C4-2B (cell line): ENCODE results near the gene ASXL2.

Source experiments
- ZFX ChIP-seq: fragments of 450-650 bp; IDR thresholded peaks from 2 replicates; pipeline ENCODE4 v1.6.1; 2017
- TF ChIP-seq, protein P1 (sequence below): fragments of 450-650 bp; conservative IDR thresholded peaks from 2 replicates; pipeline ENCODE4 v1.5.1; 2017; ENCODE audit warnings: mild to moderate bottlenecking

DNA sequence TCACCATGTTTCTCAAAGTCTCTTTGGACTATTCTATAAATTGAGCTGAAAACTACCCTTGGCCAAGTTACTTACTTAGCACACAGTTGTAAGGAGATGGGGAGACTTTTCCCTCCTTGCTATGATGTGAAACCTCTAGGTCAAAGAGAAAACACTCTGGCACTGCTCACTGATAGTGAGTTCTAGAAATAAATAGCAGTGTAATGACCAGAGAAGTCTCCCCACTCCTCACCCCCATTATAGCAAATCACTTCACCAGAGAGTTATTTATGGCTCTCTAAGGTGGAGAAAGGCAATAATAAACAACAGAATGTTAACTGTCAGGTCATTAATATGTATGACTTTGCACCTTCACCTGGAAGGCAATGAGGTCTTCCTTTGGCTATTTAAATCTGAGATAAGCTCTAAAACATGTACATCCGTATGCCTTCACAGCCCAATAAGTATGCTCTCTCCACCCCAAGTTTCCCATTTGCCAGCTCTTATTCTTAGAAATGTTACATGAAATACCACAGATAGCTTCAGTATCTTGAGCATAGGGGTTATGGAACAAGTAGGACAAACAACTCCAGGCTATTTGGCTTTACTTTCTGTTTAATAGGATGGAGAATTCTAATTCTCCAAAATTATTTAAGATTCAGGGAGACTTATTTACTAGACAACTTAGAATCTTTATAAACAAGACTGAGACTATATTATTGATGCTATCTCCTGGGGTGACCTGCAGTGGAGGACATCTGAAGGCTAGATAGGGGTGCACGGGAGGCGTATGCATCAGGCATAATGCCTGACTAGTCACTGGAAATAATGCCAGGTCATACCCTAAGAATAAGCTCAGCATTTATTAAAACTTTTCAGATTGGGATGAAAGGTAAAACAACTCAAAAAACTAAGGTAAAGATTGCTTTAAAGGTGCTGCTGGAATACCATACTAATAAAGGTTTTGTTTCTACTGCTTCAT is 139.6 kb downstream of the ASXL2 start:
- TF ChIP-seq, protein P1, sequence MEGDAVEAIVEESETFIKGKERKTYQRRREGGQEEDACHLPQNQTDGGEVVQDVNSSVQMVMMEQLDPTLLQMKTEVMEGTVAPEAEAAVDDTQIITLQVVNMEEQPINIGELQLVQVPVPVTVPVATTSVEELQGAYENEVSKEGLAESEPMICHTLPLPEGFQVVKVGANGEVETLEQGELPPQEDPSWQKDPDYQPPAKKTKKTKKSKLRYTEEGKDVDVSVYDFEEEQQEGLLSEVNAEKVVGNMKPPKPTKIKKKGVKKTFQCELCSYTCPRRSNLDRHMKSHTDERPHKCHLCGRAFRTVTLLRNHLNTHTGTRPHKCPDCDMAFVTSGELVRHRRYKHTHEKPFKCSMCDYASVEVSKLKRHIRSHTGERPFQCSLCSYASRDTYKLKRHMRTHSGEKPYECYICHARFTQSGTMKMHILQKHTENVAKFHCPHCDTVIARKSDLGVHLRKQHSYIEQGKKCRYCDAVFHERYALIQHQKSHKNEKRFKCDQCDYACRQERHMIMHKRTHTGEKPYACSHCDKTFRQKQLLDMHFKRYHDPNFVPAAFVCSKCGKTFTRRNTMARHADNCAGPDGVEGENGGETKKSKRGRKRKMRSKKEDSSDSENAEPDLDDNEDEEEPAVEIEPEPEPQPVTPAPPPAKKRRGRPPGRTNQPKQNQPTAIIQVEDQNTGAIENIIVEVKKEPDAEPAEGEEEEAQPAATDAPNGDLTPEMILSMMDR: no peak
- TF ChIP-seq ZFX: no peak
